NCI-H524 treated with DMSO at 0.1 percent for 48 hours (cell line): ENCODE results near the gene HMCN2.
A peak's percentile ranks its signal among the peaks of the same experiment; 100 is the strongest.
"Not testable (repeated sequence)": the region's sequence is repeated elsewhere in the genome, so short reads cannot be mapped to it uniquely, and the experiment has no call there.

Experiments used
- DNase-seq: peaks from one replicate; lab custom pipeline; 2025; lab: John Stamatoyannopoulos, UW

The HMCN2 gene

GRCh38 chr9:130330202-130330862 lies 64.8 kb downstream of the HMCN2 start:
- DNase-seq, result no peak

GRCh38 chr9:130331061-130331460 lies 65.5 kb downstream of the HMCN2 start:
- DNase-seq, result no peak

- DNase-seq, result no peak
These were observed 66.0 kb downstream of the HMCN2 start for GRCh38 chr9:130331573-130331972.

- DNase-seq, result no peak
These were observed 66.9 kb downstream of the HMCN2 start for GRCh38 chr9:130332384-130332926.

GRCh38 chr9:130333041-130333711 lies 67.6 kb downstream of the HMCN2 start:
- peak; percentile 81 for DNase-seq

GRCh38 chr9:130333712-130334062 lies 68.1 kb downstream of the HMCN2 start:
- no peak for DNase-seq

- no peak for DNase-seq
These were observed 69.4 kb downstream of the HMCN2 start for GRCh38 chr9:130334915-130335314.

GRCh38 chr9:130336027-130336610 lies 70.6 kb downstream of the HMCN2 start:
- no peak for DNase-seq

GRCh38 chr9:130336885-130337284 lies 71.3 kb downstream of the HMCN2 start:
- DNase-seq, result no peak

GRCh38 chr9:130337318-130337717 lies 71.8 kb downstream of the HMCN2 start:
- no peak for DNase-seq

GRCh38 chr9:130337784-130338380 lies 72.3 kb downstream of the HMCN2 start:
- DNase-seq, result no peak

GRCh38 chr9:130338891-130339290 lies 73.3 kb downstream of the HMCN2 start:
- DNase-seq, result not testable (repeated sequence)

- DNase-seq, result no peak
These were observed 73.7 kb downstream of the HMCN2 start for GRCh38 chr9:130339306-130339705.

GRCh38 chr9:130340011-130340410 lies 74.5 kb downstream of the HMCN2 start:
- no peak for DNase-seq

GRCh38 chr9:130340557-130340956 lies 75.0 kb downstream of the HMCN2 start:
- DNase-seq, result not testable (repeated sequence)

GRCh38 chr9:130341128-130341527 lies 75.6 kb downstream of the HMCN2 start:
- DNase-seq, result no peak

- no peak for DNase-seq
These were observed 76.5 kb downstream of the HMCN2 start for GRCh38 chr9:130341839-130342713.

- no peak for DNase-seq
These were observed 77.1 kb downstream of the HMCN2 start for GRCh38 chr9:130342714-130343085.

- no peak for DNase-seq
These were observed 77.9 kb downstream of the HMCN2 start for GRCh38 chr9:130343445-130343918.

GRCh38 chr9:130344366-130344765 lies 78.8 kb downstream of the HMCN2 start:
- no peak for DNase-seq

GRCh38 chr9:130345009-130345896 lies 79.7 kb downstream of the HMCN2 start:
- DNase-seq, result no peak
